Measurements from ENCODE around the gene ETV5. TPM values are rescaled to one million over a fixed set of nuclear protein-coding genes. Genes with fewer than 3 reads are reported as not detected.

The ETV5 gene
- total and polyA plus RNA-seq, 9 of the 15 experiments (the other 6 are each of a cell fraction or from before 2014, with no cell fraction given): 9.2 to 25.9 (median 15.9) TPM

- Histone ChIP-seq H2AFZ (ENCODE audit: low read depth, low read length) (no peak overlapping the region), H3K9ac (ENCODE audit: insufficient read depth in 1 of 2, low read depth in 2 of 2, low read length in 2 of 2) (no peak overlapping the region), H3K4me2 (ENCODE audit: insufficient read depth, low read length) (no peak overlapping the region), H4K20me1 (replicated peaks; ENCODE audit: control insufficient read depth, insufficient read depth, low read length) (no peaks in the 10 kb centered on the region), H3K4me1 (replicated peaks in 1 of 2; ENCODE audit: control insufficient read depth in 2 of 2, insufficient read depth in 2 of 2, low read length in 2 of 2) (no peaks in the 10 kb centered on the region), H3K9me1 (ENCODE audit: control insufficient read depth, insufficient read depth, low read length) (no peaks in the 10 kb centered on the region), H3K27me3 (ENCODE audit: control insufficient read depth in 2 of 2, insufficient read depth in 2 of 2, low read length in 2 of 2) (peaks cover 5 to 12% of the 10 kb centered on the region in 2 experiments; a peak in 3 of 5 replicates), H3K36me3 (ENCODE audit: control insufficient read depth, insufficient read depth, low read length) (no peaks in the 10 kb centered on the region), H3K27ac (ENCODE audit: extremely low read depth, low read depth, low read length) (no peak overlapping the region), H3K79me2 (ENCODE audit: control insufficient read depth, insufficient read depth, low read length) (no peaks in the 10 kb centered on the region), H3K9me3 (replicated peaks; ENCODE audit: control insufficient read depth, insufficient read depth, low read depth, low read length) (no peaks in the 10 kb centered on the region), H3K4me3 (no peak overlapping the region)
- POLR2A ChIA-PET: interaction anchor here (0.6 to 1.1 kb wide), 4 partner anchors 13 to 598 kb away, joined by 3 to 4 read pairs (median 4); no protein-coding TSS in a partner anchor
- WGBS (ENCODE audit: insufficient coverage, low coverage, missing lambda C conversion rate): 13% methylated on average over 1 of the region's 1 CpG
- in situ Hi-C loops (cut with MboI) (no loop called here), intact Hi-C loops (cut with micrococcal nuclease) (no loop called here)
- DNase-seq (ENCODE audit: extremely low read depth in 1 of 4, low spot score in 3 of 4): no peak
- CTCF ChIA-PET (ENCODE audit: low intra/inter-chr PET ratio): interaction anchor here (0.7 kb wide), 1 partner anchor 1728 kb away, joined by 4 read pairs; no protein-coding TSS in a partner anchor
- no TSS peak for BruUV-seq (replicated peaks)
- TF ChIP-seq BRF1 (IDR thresholded peaks at IDR 0.05; ENCODE audit: borderline replicate concordance, extremely low read depth, insufficient read length) (no peak), SOX6 (IDR thresholded peaks at IDR 0.05) (no peak), DEAF1 (CRISPR knock-in tag; IDR thresholded peaks at IDR 0.05) (no peak), SMAD2 (IDR thresholded peaks at IDR 0.05; ENCODE audit: low read depth, low read length) (no peak), SMARCA5 (IDR thresholded peaks at IDR 0.05) (no peak), ILK (tag; IDR thresholded peaks at IDR 0.05; ENCODE audit: borderline replicate concordance, low read depth) (no peak), ZNF764 (CRISPR knock-in tag; IDR thresholded peaks at IDR 0.05; ENCODE audit: low read depth) (no peak), SRSF7 (optimal IDR thresholded peaks at IDR 0.05; ENCODE audit: low read depth, low read length) (no peak), EGR1 (conservative IDR thresholded peaks at IDR 0.05) (no peak), MNT (conservative IDR thresholded peaks at IDR 0.05) (no peak), YBX1 (IDR thresholded peaks at IDR 0.05) (no peak), PRPF4 (IDR thresholded peaks at IDR 0.05; ENCODE audit: insufficient read depth, low read depth, low read length, poor library complexity, severe bottlenecking) (no peak)
- no peak for ATAC-seq
- FAIRE-seq: no peak
These were observed 76.6 kb downstream of the ETV5 start for GRCh38 chr3:186032321-186032720.

Measured in K562 (cell line).